HUES64 (cell line): ENCODE data around the gene PLCB4.

Experiments
- H3K27ac ChIP-seq: 2 replicates; pipeline ENCODE4 v1.7.0; 2013; ENCODE audit warnings: low read depth, low read length, inconsistent platforms
- H3K27me3 ChIP-seq: 2 replicates; pipeline ENCODE4 v1.6.1; 2013; ENCODE audit warnings: mild to moderate bottlenecking, low read length; ENCODE audit not compliant: insufficient read depth
- H3K36me3 ChIP-seq: 2 replicates; pipeline ENCODE4 v1.6.1; 2013; ENCODE audit warnings: mild to moderate bottlenecking, low read length; ENCODE audit not compliant: insufficient read depth
- H3K4me1 ChIP-seq: 2 replicates; pipeline ENCODE4 v1.6.1; 2013; ENCODE audit warnings: mild to moderate bottlenecking, low read length, moderate library complexity; ENCODE audit not compliant: insufficient read depth
- H3K4me3 ChIP-seq: 2 replicates; pipeline ENCODE4 v1.5.1; 2013; ENCODE audit warnings: mild to moderate bottlenecking, low read length, moderate library complexity
- H3K9ac ChIP-seq: 2 replicates; pipeline ENCODE4 v1.6.1; 2013; ENCODE audit warnings: mild to moderate bottlenecking, low read depth, low read length
- H3K9me3 ChIP-seq: 2 replicates; pipeline ENCODE4 v1.6.1; 2013; ENCODE audit warnings: low read depth, low read length; ENCODE audit not compliant: insufficient read depth
- WGBS: fragments of 150-250, 120-280 bp; methylation state at CpG from one replicate; pipeline ENCODE4 v1.1.7; 2013; ENCODE audit warnings: missing lambda C conversion rate; 5-methylcytosine and 5-hydroxymethylcytosine counted together

PLCB4 gene

DNA sequence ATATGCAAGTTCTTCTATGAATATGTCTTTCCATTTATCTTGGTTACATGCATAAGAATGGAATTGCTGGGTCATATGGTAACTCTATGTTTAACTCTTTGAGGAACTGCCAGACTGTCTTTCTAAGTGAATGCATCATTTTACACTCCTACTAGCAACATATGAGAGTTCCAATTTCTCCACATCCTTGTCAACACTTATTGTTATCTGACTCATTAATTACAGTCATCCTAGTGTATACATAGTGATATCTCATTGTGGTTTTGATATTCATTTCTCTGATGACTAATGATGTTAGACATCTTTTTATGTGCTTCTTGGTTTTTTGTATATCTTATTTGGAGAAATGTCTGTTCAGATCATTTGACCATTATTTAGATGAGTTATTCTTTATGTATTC is 348.8 kb downstream of the PLCB4 start:
- Histone ChIP-seq H3K4me3 (no peak overlapping the region), H3K4me1 (no peaks in the 10 kb centered on the region), H3K9ac (no peak overlapping the region), H3K36me3 (peaks cover 15% of the 10 kb centered on the region), H3K27me3 (no peaks in the 10 kb centered on the region), H3K27ac (no peak overlapping the region), H3K9me3 (no peaks in the 10 kb centered on the region)

- peaks cover 36% of the 10 kb centered on the region for H3K36me3 ChIP-seq
- no peaks in the 10 kb centered on the region for H3K27me3 ChIP-seq
- 81% methylated on average over 4 of the region's 5 CpGs for WGBS
- no peaks in the 10 kb centered on the region for H3K4me1 ChIP-seq
- H3K9me3 ChIP-seq = no peaks in the 10 kb centered on the region
- no peak overlapping the region for H3K9ac ChIP-seq
- no peak overlapping the region for H3K27ac ChIP-seq
- no peak overlapping the region for H3K4me3 ChIP-seq
These were observed 353.6 kb downstream of the PLCB4 start for GRCh38 chr20:9422321-9423057.

- Histone ChIP-seq H3K36me3 (peaks cover 36% of the 10 kb centered on the region), H3K4me1 (no peaks in the 10 kb centered on the region), H3K27me3 (no peaks in the 10 kb centered on the region), H3K4me3 (no peak overlapping the region), H3K27ac (no peak overlapping the region), H3K9ac (no peak overlapping the region), H3K9me3 (no peaks in the 10 kb centered on the region)
- 100% methylated on average over 1 of the region's 3 CpGs for WGBS
These were observed 355.7 kb downstream of the PLCB4 start for GRCh38 chr20:9424551-9424950.

- H3K27ac ChIP-seq = no peak overlapping the region
- no peaks in the 10 kb centered on the region for H3K4me1 ChIP-seq
- no peaks in the 10 kb centered on the region for H3K27me3 ChIP-seq
- H3K4me3 ChIP-seq = no peak overlapping the region
- H3K9me3 ChIP-seq = no peaks in the 10 kb centered on the region
- peaks cover 21% of the 10 kb centered on the region; the same call in 1 of the 2 replicates for H3K36me3 ChIP-seq
- 83% methylated on average over 8 of the region's 9 CpGs for WGBS
- no peak overlapping the region for H3K9ac ChIP-seq
These were observed 358.8 kb downstream of the PLCB4 start for GRCh38 chr20:9427430-9428291.

- H3K36me3 ChIP-seq = peaks cover 21% of the 10 kb centered on the region; the same call in 1 of the 2 replicates
- no peak overlapping the region for H3K9ac ChIP-seq
- no peak overlapping the region for H3K4me3 ChIP-seq
- no peak overlapping the region for H3K27ac ChIP-seq
- no peaks in the 10 kb centered on the region for H3K4me1 ChIP-seq
- no peaks in the 10 kb centered on the region for H3K9me3 ChIP-seq
- H3K27me3 ChIP-seq = no peaks in the 10 kb centered on the region
These were observed 359.4 kb downstream of the PLCB4 start for GRCh38 chr20:9428292-9428607.

DNA sequence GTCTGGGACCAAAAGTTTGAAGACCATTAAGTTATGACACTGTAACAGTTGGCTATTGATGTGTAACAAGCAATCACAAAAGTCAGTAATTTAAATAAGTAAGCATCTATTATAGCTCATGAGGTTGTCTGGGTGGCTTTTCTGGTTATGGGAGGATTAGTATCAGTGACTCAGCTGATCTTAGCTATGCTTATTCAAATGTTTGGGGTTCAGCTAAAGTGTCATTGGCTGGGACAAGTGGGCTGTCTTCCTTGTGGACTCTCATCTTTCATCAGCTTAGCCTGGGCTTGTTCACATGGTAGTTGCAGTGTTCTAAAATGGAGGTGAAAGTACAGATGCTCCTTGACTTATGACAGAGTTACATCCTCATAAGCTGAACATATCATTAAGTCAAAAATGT is 370.9 kb downstream of the PLCB4 start:
- Histone ChIP-seq H3K4me3 (no peak overlapping the region), H3K4me1 (no peaks in the 10 kb centered on the region), H3K9ac (no peak overlapping the region), H3K36me3 (peaks cover 48% of the 10 kb centered on the region), H3K27ac (no peak overlapping the region), H3K27me3 (no peaks in the 10 kb centered on the region), H3K9me3 (peaks cover 6% of the 10 kb centered on the region)

- H3K4me3 ChIP-seq = no peak overlapping the region
- no peaks in the 10 kb centered on the region for H3K27me3 ChIP-seq
- H3K9me3 ChIP-seq = peaks cover 6% of the 10 kb centered on the region
- WGBS = 85% methylated on average over 3 of the region's 3 CpGs
- no peak overlapping the region for H3K27ac ChIP-seq
- H3K9ac ChIP-seq = no peak overlapping the region
- peaks cover 5% of the 10 kb centered on the region; the same call in 1 of the 2 replicates for H3K4me1 ChIP-seq
- H3K36me3 ChIP-seq = peaks cover 46% of the 10 kb centered on the region
These were observed 372.0 kb downstream of the PLCB4 start for GRCh38 chr20:9440892-9441291.

DNA sequence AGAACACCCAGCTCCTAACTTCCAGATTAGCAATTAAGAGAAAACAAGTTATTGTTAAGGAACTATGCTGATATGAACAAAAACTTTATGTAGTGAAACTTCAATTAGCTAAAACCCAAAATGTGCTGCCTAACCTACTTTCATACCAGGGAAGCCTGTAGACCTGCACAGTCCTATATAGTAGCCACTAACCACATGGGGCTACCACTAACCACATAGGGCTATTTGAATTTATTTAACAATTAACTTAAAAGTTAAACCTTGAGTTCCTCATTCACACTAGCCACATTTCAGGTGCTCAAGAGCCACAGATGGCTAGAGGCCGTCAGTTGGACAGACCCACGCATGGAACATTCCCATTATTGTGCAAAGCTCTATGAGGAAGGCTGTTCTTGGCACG is 373.1 kb downstream of the PLCB4 start:
- 93% methylated on average over 2 of the region's 3 CpGs for WGBS
- peaks cover 38% of the 10 kb centered on the region for H3K36me3 ChIP-seq
- H3K4me1 ChIP-seq = peaks cover 5% of the 10 kb centered on the region; the same call in 1 of the 2 replicates
- H3K9me3 ChIP-seq = peaks cover 6% of the 10 kb centered on the region
- no peak overlapping the region for H3K9ac ChIP-seq
- H3K27me3 ChIP-seq = no peaks in the 10 kb centered on the region
- no peak overlapping the region for H3K27ac ChIP-seq
- H3K4me3 ChIP-seq = no peak overlapping the region

GRCh38 chr20:9442858-9443257 is 374.0 kb downstream of the PLCB4 start:
- no peak overlapping the region for H3K4me3 ChIP-seq
- H3K9ac ChIP-seq = no peak overlapping the region
- H3K36me3 ChIP-seq = peaks cover 32% of the 10 kb centered on the region

DNA sequence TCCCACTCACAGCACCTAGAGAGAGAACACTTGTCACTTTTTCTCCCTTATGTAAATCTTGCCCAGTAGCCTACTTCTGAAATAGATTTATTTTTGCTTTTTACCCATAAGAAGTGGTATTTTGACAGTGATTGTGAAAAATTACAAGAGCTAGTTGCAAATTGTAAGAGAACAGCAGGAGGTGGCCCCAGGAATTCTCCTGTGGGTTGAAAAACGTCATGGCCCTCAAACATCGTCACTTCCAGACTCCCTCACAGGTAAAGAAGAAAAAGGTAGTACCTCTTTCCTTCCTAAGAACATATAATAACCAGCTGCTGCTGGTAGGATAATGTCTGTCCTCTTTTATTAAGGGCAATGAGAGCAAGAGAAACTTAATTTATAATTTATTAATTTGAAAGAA is 376.0 kb downstream of the PLCB4 start:
- no peak overlapping the region for H3K27ac ChIP-seq
- H3K36me3 ChIP-seq = peaks cover 15% of the 10 kb centered on the region; the same call in 1 of the 2 replicates
- H3K4me3 ChIP-seq = no peak overlapping the region
- no peaks in the 10 kb centered on the region for H3K9me3 ChIP-seq
- H3K4me1 ChIP-seq = peaks cover 5% of the 10 kb centered on the region; the same call in 1 of the 2 replicates
- no peak overlapping the region for H3K9ac ChIP-seq
- H3K27me3 ChIP-seq = no peaks in the 10 kb centered on the region
- 29% methylated on average over 1 of the region's 2 CpGs for WGBS

More at GRCh38 chr20:9442858-9443257, 374.0 kb downstream of the PLCB4 start:
- H3K27me3 ChIP-seq = no peaks in the 10 kb centered on the region
- peaks cover 5% of the 10 kb centered on the region; the same call in 1 of the 2 replicates for H3K4me1 ChIP-seq
- peaks cover 6% of the 10 kb centered on the region for H3K9me3 ChIP-seq
- H3K27ac ChIP-seq = no peak overlapping the region

DNA sequence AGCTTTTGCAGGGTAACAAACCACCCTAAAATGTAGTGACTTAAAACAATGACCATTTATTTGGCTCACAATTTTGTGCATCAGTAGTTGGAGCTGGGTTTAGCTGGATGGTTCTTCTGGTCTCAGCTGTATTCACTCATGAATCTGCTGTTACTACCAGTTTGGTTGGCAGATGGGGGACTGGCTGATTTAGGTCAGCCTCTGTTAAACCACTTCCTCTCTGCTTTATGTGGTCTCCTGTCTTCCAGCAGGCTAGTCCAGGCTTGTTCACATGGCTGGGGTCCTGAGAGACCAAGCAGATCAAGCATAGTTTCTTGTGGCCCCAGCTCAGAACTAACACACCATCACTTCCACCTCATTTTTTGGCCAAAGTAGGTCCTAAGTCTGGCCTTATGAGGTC is 378.3 kb downstream of the PLCB4 start:
- H3K4me1 ChIP-seq = peaks cover 5% of the 10 kb centered on the region; the same call in 1 of the 2 replicates
- no peak overlapping the region for H3K27ac ChIP-seq
- H3K27me3 ChIP-seq = no peaks in the 10 kb centered on the region
- no peak overlapping the region for H3K4me3 ChIP-seq
- H3K9ac ChIP-seq = no peak overlapping the region
- H3K36me3 ChIP-seq = peaks cover 9% of the 10 kb centered on the region; the same call in 1 of the 2 replicates
- no peaks in the 10 kb centered on the region for H3K9me3 ChIP-seq
